Liver (tissue), 3 donors: ENCODE measurements around the gene NPR2.

ENCODE experiments used
- CTCF ChIP-seq: fragments of 150-350 bp; IDR thresholded peaks from 2 replicates; pipeline ENCODE4 v1.5.1; 2017; ENCODE audit warnings: improper control_type of control experiment, low read depth, low read length; ENCODE audit not compliant: missing input control
- HNF4G ChIP-seq: IDR thresholded peaks from 2 replicates; pipeline ENCODE4 v1.6.1; 2016; ENCODE audit warnings: antibody characterized with exemption
- RAD21 ChIP-seq, 2 donors: IDR thresholded peaks; 2 replicates each; pipeline ENCODE4 v1.6.1; 2016; ENCODE audit warnings: antibody characterized with exemption in 2 of 2, mild to moderate bottlenecking in 2 of 2
- donor health status: healthy.
- donor health status: healthy.

GRCh38 chr9:35829764-35830096 lies 38.3 kb downstream of the NPR2 start:
- TF ChIP-seq CTCF: no peak
- no peak for TF ChIP-seq HNF4G
- no peak for TF ChIP-seq RAD21 (IDR thresholded peaks at IDR 0.05)
